ENCODE data around the gene LGALS1. TPM values are rescaled to one million over a fixed set of nuclear protein-coding genes. Genes with fewer than 3 reads are reported as not detected.

LGALS1 gene
- total RNA-seq, 4 donors from 2014 or later: 2,452 to 3,056 (median 2,775) TPM

- TF ChIP-seq, protein P1, sequence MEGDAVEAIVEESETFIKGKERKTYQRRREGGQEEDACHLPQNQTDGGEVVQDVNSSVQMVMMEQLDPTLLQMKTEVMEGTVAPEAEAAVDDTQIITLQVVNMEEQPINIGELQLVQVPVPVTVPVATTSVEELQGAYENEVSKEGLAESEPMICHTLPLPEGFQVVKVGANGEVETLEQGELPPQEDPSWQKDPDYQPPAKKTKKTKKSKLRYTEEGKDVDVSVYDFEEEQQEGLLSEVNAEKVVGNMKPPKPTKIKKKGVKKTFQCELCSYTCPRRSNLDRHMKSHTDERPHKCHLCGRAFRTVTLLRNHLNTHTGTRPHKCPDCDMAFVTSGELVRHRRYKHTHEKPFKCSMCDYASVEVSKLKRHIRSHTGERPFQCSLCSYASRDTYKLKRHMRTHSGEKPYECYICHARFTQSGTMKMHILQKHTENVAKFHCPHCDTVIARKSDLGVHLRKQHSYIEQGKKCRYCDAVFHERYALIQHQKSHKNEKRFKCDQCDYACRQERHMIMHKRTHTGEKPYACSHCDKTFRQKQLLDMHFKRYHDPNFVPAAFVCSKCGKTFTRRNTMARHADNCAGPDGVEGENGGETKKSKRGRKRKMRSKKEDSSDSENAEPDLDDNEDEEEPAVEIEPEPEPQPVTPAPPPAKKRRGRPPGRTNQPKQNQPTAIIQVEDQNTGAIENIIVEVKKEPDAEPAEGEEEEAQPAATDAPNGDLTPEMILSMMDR (IDR thresholded peaks at IDR 0.05; ENCODE audit: low read depth): no peak
Observed at GRCh38 chr22:37629928-37630327, 45.5 kb upstream of the LGALS1 start.

GRCh38 chr22:37630839-37631435, 44.5 kb upstream of the LGALS1 start:
- TF ChIP-seq, protein P1 (IDR thresholded peaks at IDR 0.05; ENCODE audit: low read depth): no peak

GRCh38 chr22:37631448-37632173, 43.8 kb upstream of the LGALS1 start:
- TF ChIP-seq, protein P1 (IDR thresholded peaks at IDR 0.05; ENCODE audit: low read depth): no peak

DNA sequence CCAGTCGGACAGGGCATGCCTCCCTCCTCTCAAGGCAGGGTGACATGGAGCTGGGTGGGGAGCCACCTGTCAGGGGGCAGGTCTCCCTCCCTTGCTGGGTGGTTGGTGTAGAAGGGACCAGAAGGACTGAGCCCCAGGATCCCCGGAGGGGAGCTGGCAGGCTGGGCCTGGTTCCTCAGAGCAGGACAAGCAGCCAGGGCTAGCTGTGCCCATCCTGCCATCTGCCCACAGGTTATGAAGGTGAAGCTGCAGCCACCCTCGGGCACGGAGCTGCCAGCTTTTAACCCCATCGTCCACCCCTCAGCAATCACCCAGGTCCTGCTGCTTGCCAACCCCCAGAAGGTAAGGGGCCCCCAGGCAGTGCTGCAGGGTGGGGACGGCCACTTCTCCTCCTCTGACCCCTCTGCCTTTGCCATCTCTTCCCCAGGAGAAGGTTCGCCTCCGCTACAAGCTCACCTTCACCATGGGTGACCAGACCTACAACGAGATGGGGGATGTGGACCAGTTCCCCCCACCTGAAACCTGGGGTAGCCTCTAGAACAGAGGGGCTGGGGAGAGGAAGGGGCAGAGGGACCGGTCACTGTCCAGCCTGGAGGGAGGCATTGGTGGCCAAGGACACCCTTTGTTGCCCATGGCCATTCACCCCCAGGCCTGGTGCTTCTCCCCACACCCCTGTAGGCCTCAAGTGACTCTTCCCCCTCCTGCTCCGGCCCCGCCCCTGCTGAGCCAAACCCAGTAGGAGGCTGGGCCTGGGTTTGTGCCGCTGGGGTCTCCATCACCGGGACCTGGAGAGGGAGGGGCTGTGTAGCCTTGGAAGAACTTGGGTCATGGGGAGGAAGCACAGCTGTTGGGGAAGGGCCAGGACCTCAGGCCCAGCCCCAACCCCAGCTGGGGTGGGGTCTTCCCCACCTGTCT, 43.0 kb upstream of the LGALS1 start:
- TF ChIP-seq, protein P1 (IDR thresholded peaks at IDR 0.05; ENCODE audit: low read depth): no peak

DNA sequence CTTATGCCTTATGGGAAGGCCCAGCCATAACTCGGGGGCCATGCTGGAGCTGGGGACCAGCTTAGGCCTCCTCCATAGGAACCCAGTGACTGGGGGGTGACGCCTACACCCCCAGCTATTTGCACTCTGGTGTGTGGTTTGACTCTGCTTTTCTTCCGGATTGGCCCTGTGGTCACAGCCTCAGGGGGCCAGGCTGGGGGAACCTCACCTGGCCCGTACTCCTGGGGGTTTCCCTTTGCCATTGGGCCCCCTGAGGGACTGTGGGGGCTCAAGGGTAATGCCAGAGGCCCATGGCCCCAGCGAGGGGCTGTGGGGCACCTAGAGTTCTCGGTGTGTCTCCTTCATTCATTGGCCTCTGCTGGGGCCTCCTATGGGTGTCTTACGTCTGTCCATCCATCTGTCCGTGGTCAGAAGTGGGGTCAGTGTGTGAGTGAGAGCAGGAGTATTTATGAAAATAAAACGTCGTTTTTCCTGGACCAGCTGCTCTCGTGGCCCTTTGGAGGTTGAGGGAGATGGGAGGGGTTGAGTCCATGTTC, 42.3 kb upstream of the LGALS1 start:
- TF ChIP-seq, protein P1 (IDR thresholded peaks at IDR 0.05; ENCODE audit: low read depth): no peak

DNA sequence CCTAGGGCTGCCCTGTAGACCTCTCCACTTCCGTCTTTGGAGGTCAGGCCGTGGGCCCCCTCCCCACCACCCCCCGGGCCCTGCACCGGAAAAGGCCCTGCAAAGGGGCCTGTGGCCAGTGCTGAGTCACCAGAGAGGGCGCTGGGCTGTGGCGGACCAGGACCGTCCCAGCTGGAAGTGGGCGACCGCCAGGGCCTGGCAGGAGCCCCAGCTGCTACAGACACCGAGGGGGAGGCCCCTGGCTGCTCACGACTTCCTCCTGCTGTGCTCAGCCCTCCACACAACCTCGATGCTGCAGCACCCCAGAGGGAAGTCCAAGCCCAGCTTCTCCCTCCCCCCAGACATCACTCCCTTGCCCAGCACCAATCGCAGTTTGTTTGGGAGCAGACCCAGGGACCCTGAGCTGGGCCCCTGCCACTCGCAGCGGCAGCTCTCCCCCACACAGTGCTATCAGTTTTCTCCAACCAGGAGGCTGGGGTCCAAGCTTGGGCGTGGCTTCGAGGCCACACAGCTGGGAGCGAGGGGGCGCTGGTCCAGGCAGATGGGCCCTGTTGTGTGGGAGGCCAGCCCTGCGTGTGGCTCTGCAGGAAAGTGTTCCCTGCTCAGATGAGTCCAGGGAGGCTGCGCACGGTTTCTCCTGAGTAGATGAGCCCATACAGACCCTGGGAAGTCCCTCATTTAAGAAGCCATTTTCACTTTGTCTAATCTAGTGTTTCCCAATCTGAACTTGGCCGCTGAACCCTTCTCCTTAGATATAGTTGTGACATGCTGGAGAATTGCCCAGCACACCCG, 41.6 kb upstream of the LGALS1 start:
- TF ChIP-seq, protein P1 (IDR thresholded peaks at IDR 0.05; ENCODE audit: low read depth): no peak
